ENCODE measurements around the gene RBMS2. TPM values are rescaled to one million over a fixed set of nuclear protein-coding genes. Genes with fewer than 3 reads are reported as not detected.

The RBMS2 gene
- total and polyA plus RNA-seq, 10 of the 15 experiments (the other 5 are each of a cell fraction or from before 2014, with no cell fraction given) = 0.56 to 7.1 (median 2.4) TPM

- POLR2A ChIA-PET = interaction anchor here (0.5 kb wide), 1 partner anchor 137 kb away, joined by 4 read pairs; no protein-coding TSS in a partner anchor
- no peak overlapping the region for H3K4me3 ChIP-seq
- RAD21 ChIA-PET (ENCODE audit: unreplicated experiment) = no interaction called here
- in situ Hi-C loops (cut with MboI) (no loop called here), intact Hi-C loops (cut with micrococcal nuclease; ENCODE audit: unreplicated experiment) (no loop called here)
- no peak overlapping the region for H3K4me2 ChIP-seq (ENCODE audit: control insufficient read depth, insufficient read depth)
- H3K9ac ChIP-seq (ENCODE audit: control insufficient read depth, insufficient read depth, low read length) = no peak overlapping the region
- H3K9me3 ChIP-seq (replicated peaks; ENCODE audit: control insufficient read depth, insufficient read depth, low read length) = no peaks in the 10 kb centered on the region
- no TSS peak for BruUV-seq (replicated peaks)
- H3K27me3 ChIP-seq (replicated peaks in 1 of 2; ENCODE audit: control insufficient read depth in 2 of 2, insufficient read depth in 2 of 2, low read length in 1 of 2) = no peaks in the 10 kb centered on the region
- no peaks in the 10 kb centered on the region for H3K36me3 ChIP-seq (ENCODE audit: control insufficient read depth in 2 of 2, insufficient read depth in 2 of 2, low read length in 1 of 2)
- 0 out of 2 replicates have a peak, but pooled peaks cover 4% of the 10 kb centered on the region for H3K4me1 ChIP-seq (ENCODE audit: control insufficient read depth, insufficient read depth, low read length)
- no peak for FAIRE-seq
- no peaks in the 10 kb centered on the region for H4K20me1 ChIP-seq (ENCODE audit: control insufficient read depth, insufficient read depth)
- H3K79me2 ChIP-seq (ENCODE audit: control insufficient read depth, insufficient read depth, low read length) = no peaks in the 10 kb centered on the region
- DNase-seq (ENCODE audit: low read depth, low spot score) = no peak
- CTCF ChIA-PET = interaction anchor here (0.5 kb wide), 1 partner anchor 154 kb away, joined by 4 read pairs; no protein-coding TSS in a partner anchor
- no peak for ATAC-seq
- H3K27ac ChIP-seq (ENCODE audit: control insufficient read depth, insufficient read depth) = no peak overlapping the region
- SMC1A ChIA-PET (ENCODE audit: uncharacterized antibody, unreplicated experiment) = no interaction called here
- 65% methylated on average over 5 of the region's 5 CpGs for WGBS (ENCODE audit: insufficient coverage, insufficient replicate concordance, low lambda C conversion rate, missing lambda C conversion rate)
- H2AFZ ChIP-seq (ENCODE audit: control insufficient read depth, low read depth, low read length) = no peak overlapping the region
- no peak for TF ChIP-seq CEBPB (IDR thresholded peaks at IDR 0.05; ENCODE audit: borderline replicate concordance in 1 of 2, low read depth in 2 of 2, low read length in 2 of 2)
- no peak for TF ChIP-seq FOS (IDR thresholded peaks at IDR 0.05; ENCODE audit: borderline replicate concordance, extremely low read depth, insufficient read length)
- no peak for TF ChIP-seq REST (IDR thresholded peaks at IDR 0.05; ENCODE audit: low read depth, low read length)
- no peak for TF ChIP-seq CEBPZ (IDR thresholded peaks at IDR 0.05; ENCODE audit: low read depth, low read length)
- no peak for TF ChIP-seq BRCA1 (IDR thresholded peaks at IDR 0.05; ENCODE audit: low read depth, low read length)
- TF ChIP-seq ZBTB33 (IDR thresholded peaks at IDR 0.05) = no peak
- TF ChIP-seq CBX3 (IDR thresholded peaks at IDR 0.05; ENCODE audit: borderline replicate concordance, low read depth) = no peak
- no peak for TF ChIP-seq MEF2B (IDR thresholded peaks at IDR 0.05; ENCODE audit: partially characterized antibody, poor library complexity, severe bottlenecking)
- TF ChIP-seq RAD21 (IDR thresholded peaks at IDR 0.05; ENCODE audit: insufficient read depth, low read depth, low read length) = no peak
- TF ChIP-seq YBX1 (IDR thresholded peaks at IDR 0.05) = no peak
- TF ChIP-seq HDAC6 (IDR thresholded peaks at IDR 0.05; ENCODE audit: unreplicated experiment) = no peak
- TF ChIP-seq POLR2A (IDR thresholded peaks at IDR 0.05; ENCODE audit: low read depth, low read length) = no peak
- TF ChIP-seq MYB (IDR thresholded peaks at IDR 0.05; ENCODE audit: borderline replicate concordance, low read depth, low read length) = no peak
- TF ChIP-seq DPF2 (IDR thresholded peaks at IDR 0.05) = no peak
- no peak for TF ChIP-seq SUPT20H (IDR thresholded peaks at IDR 0.05; ENCODE audit: borderline replicate concordance, control insufficient read depth, low read depth, low read length)
Measured at GRCh38 chr12:56546680-56547079, 25.1 kb downstream of the RBMS2 start.
